ENCODE measurements around the gene JUP.

JUP gene

DNA sequence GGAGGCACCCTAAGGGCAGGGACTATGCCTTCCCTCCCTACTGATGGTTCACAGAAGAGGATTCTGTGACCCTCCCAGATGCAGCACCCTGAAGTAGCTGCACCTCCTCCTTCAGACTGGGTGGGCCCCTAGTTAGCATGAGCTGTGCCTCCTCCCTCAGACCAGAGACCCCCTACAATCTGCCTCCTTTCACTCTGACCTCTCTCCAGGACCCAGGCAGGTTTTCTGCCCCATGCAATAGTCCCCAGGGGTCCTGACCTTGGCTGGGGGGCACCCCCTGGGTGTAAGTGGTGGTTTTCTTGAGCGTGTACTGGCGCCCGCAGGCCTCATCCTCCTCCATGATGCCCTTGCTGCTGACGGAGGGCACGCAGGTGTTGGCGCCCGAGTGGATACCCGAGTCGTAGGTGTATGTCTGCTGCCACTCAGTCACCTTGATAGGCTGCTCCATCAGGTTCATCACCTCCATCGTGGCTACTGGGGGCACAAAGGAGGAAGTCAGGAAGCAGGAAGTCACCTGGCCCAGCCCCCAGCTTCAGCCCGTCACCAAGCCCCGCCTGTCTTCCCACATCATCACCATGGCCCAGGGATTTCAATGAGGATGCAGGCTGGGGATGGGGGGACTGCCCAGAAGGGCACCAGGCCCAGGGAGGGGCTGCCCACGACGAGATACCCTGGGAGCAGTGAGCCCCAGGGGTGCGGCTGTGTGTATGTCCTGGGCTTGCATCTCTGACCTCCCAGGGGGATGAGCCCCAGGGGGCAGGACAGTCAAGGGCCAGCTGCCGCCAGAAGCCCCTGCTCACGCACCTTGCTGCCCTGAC, 14.9 kb downstream of the JUP start:
- peak overlapping the region; percentile 30 for H3K4me3 ChIP-seq (ENCODE audit: low read depth, low read length)
- TF ChIP-seq, protein P1, sequence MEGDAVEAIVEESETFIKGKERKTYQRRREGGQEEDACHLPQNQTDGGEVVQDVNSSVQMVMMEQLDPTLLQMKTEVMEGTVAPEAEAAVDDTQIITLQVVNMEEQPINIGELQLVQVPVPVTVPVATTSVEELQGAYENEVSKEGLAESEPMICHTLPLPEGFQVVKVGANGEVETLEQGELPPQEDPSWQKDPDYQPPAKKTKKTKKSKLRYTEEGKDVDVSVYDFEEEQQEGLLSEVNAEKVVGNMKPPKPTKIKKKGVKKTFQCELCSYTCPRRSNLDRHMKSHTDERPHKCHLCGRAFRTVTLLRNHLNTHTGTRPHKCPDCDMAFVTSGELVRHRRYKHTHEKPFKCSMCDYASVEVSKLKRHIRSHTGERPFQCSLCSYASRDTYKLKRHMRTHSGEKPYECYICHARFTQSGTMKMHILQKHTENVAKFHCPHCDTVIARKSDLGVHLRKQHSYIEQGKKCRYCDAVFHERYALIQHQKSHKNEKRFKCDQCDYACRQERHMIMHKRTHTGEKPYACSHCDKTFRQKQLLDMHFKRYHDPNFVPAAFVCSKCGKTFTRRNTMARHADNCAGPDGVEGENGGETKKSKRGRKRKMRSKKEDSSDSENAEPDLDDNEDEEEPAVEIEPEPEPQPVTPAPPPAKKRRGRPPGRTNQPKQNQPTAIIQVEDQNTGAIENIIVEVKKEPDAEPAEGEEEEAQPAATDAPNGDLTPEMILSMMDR (IDR thresholded peaks at IDR 0.05; ENCODE audit: control insufficient read depth, extremely low read depth, insufficient read depth), result no peak
- DNase-seq (ENCODE audit: low read depth), result no peak

DNA sequence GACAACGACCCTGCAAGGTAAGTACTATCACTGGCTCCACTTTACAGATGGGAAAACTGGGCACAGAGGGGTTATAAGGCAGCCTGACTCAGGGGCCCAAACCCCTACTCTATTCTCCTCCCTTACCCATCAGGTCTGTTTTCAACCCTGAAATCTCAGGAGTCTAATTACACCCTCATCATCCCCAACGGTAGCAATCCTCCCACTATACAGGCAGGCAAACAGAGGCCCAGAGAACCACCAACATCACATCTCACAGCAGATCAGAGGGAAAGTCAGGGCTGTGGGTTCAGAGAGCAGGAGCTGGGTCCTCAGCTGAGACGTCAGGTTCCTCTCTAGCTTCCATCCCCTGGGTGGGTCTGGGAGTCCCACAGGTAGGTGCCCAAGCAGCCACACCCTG, 16.5 kb downstream of the JUP start:
- DNase-seq (ENCODE audit: low read depth), result no peak
- TF ChIP-seq, protein P1 (IDR thresholded peaks at IDR 0.05; ENCODE audit: control insufficient read depth, extremely low read depth, insufficient read depth), result no peak
- no peak overlapping the region for H3K4me3 ChIP-seq (ENCODE audit: low read depth, low read length)

DNA sequence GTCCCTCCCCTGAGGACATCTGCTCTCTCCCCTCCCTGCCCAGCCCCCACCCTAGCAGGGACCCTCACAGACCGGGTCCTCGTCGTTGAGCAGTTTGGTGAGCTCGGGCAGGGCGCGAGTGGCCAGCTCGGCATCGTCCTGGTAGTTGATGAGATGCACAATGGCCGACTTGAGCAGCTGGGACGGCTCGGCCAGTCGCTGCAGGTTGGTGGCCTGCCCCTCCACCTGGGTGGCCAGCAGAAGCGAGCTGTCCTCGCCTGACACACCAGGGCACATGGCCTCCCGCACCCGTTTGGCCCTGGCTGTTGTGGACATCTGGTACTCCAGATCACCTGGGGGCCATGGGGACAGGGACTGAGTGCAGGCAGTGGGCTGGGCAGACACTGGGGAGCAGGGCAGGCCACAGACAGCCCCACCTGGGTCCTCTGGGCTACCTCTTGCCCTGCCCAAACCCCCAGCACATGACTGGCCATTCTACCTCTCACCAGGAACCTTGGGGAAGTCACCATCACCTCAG, 17.1 kb downstream of the JUP start:
- no peak for DNase-seq (ENCODE audit: low read depth)
- H3K4me3 ChIP-seq (ENCODE audit: low read depth, low read length), result no peak overlapping the region
- TF ChIP-seq, protein P1 (IDR thresholded peaks at IDR 0.05; ENCODE audit: control insufficient read depth, extremely low read depth, insufficient read depth), result no peak

DNA sequence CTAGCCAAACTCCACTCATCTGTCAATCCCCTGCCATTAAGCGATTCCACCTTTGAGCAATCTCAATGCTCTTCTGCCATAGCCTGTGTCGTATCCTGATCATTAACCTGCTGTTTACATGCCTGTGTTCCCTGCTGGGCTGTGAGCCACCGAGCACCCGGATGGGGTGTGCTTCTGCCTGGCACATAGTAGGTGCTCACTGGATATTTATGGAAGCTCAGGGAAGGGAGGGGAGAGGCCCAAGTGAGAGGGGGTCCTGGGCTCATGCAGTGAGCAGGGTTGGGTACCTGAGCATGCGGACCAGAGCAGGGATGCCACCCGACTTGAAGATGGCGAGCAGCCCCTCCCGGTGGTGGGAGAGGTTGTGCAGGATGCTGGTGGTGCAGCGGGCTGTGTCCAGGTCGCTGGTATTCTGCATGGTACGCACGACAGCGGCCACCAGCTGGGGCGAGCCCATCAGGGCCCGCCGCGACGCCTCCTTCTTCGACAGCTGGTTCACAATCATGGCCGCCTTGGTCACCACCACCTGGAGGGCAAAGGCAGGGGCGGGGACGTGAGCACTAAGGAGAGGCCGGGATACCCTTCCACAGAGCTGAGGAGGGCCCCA, 17.7 kb downstream of the JUP start:
- TF ChIP-seq, protein P1 (IDR thresholded peaks at IDR 0.05; ENCODE audit: control insufficient read depth, extremely low read depth, insufficient read depth), result no peak
- H3K4me3 ChIP-seq (ENCODE audit: low read depth, low read length), result no peak overlapping the region
- DNase-seq (ENCODE audit: low read depth), result no peak

DNA sequence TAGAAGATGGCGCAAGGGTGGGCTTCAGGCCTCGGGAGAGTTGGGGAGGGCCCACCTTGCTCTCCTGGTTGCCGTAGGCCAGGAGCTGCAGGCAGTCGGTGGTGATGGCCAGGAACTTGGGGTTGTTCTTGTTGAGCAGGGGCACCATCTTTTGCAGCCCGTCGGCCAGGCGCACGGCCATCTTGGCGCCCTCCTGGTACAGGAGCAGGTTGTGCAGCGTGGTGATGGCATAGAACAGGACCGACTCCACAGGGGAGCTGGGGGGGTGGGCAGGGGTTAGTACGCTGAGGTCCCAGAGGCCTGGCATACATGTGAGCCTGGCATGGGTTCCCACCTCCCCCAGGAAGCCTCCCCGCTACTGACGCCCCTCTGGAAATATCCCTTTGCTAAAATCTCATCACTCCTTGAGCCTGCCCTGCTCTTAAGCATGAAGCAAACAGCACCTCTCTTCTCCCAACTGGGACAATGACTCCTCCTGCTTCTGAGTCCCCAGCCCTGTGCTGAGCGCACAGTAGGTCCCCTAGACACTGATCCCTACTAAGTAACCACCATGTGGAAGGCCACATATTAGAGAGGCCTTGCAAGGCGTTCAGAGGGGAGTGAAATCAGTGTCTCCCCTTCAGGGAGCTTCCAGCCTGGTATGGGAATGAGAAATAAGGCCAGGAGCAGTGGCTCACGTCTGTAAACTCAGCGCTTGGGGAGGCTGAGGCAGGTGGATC, 19.0 kb downstream of the JUP start:
- H3K4me3 ChIP-seq (ENCODE audit: low read depth, low read length), result no peak overlapping the region
- TF ChIP-seq, protein P1 (IDR thresholded peaks at IDR 0.05; ENCODE audit: control insufficient read depth, extremely low read depth, insufficient read depth), result no peak
- DNase-seq (ENCODE audit: low read depth), result no peak

DNA sequence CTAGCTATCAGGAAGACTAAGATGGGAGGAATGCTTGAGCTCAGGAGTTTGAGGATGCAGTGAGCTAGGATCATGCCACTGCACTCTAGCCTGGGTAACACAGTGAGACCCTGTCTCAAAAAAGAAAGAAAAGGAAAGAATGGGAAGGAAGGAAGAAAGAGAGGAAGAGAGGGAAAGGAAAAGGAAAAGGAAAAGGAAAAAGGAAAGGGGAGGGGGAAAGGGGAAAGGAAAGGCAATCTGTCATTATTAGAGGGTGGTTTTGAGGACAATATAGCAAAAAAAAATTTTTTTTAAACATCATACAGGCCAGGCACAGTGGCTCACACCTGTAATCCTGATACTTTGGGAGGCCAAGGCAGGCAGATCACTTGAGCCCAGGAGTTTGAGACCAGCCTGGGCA, 20.4 kb downstream of the JUP start:
- no peak overlapping the region for H3K4me3 ChIP-seq (ENCODE audit: low read depth, low read length)
- TF ChIP-seq, protein P1 (IDR thresholded peaks at IDR 0.05; ENCODE audit: control insufficient read depth, extremely low read depth, insufficient read depth), result no peak
- no peak for DNase-seq (ENCODE audit: low read depth)

Data from LNCaP clone FGC (cell line).